Measurements from ENCODE around the gene PIN4.
"Not testable (repeated sequence)": the region's sequence is repeated elsewhere in the genome, so short reads cannot be mapped to it uniquely, and the experiment has no call there.

Gene PIN4

GRCh38 chrX:72202792-72203401, 21.3 kb downstream of the PIN4 start:
- no peak for DNase-seq

- no peak for DNase-seq
Observed at GRCh38 chrX:72203421-72203820, 21.9 kb downstream of the PIN4 start.

GRCh38 chrX:72205706-72206105, 24.1 kb downstream of the PIN4 start:
- no peak for DNase-seq

GRCh38 chrX:72207366-72207765, 25.8 kb downstream of the PIN4 start:
- no peak for DNase-seq

DNA sequence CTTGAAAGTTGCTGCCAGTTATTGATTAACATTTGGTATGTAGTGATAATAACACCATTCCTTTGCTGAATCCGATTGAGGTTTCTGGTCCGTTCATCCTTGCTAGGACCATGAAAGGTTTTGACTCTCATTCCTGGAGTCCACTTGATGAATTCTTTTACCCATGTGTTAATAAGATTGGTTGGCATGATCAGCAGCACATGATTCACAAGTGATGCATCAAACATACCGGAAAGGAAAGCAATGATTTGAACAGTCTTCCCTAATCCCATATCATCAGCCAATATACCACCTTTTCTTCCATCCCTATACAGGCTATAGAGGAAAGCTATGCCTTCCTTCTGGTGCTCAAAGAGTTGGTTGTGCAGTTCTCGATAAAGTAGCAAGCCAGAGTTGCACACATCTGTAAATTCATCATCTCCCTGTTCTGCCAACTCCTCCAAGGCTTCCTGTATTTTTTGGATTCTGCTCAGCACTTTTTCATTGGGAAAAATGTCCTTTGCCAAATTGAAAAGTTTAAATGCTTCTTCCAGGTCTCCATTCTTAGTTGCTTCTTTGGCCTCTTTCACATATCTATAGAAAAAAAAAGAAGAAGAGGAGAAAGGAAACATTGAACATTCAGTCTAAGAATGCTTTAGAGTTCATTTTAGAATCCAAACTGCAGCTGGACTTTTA, 26.7 kb downstream of the PIN4 start:
- no peak for DNase-seq

DNA sequence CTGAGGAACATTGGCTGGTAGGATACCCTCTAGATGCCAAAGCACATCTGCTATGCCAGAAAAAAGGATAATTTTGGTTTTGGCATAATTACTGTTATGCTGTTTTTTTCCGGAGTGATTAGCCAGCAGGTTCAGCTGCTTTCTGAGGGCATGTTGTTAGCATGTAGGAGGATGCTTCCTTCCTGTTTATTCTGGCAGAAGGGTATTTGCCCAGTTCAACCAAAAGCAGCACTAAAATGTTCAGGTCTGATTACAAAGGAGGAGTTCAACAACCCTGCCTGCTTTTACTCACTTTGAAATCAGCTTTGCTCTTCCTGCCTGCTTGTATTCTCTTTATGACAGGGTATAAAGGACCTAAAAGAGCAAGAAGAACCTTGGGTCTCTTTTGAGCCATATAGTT, 35.4 kb downstream of the PIN4 start:
- no peak for DNase-seq

- not testable (repeated sequence) for DNase-seq
Observed at GRCh38 chrX:72220375-72220774, 38.8 kb downstream of the PIN4 start.

- DNase-seq, result no peak
Observed at GRCh38 chrX:72230290-72230689, 48.7 kb downstream of the PIN4 start.

GRCh38 chrX:72236841-72237240, 55.3 kb downstream of the PIN4 start:
- no peak for DNase-seq

DNA sequence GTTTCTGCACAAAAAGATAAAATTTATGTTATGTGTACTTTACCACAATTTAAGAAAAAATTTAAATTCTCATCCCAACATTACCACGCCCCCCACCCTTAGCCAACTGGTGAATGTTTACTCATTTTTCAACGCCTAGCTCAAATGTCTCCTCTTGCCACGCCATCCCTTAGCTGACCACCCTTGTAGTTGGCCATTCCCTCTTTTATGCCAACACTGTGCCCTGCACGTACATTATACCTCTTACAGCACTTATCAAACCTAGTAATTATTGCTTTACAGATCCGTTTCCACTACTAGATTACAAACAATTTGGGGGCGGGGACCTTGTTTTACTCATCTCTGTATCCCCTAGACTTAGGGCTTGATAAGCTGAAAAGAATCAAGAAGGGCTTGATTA, 56.6 kb downstream of the PIN4 start:
- DNase-seq, result no peak

DNA sequence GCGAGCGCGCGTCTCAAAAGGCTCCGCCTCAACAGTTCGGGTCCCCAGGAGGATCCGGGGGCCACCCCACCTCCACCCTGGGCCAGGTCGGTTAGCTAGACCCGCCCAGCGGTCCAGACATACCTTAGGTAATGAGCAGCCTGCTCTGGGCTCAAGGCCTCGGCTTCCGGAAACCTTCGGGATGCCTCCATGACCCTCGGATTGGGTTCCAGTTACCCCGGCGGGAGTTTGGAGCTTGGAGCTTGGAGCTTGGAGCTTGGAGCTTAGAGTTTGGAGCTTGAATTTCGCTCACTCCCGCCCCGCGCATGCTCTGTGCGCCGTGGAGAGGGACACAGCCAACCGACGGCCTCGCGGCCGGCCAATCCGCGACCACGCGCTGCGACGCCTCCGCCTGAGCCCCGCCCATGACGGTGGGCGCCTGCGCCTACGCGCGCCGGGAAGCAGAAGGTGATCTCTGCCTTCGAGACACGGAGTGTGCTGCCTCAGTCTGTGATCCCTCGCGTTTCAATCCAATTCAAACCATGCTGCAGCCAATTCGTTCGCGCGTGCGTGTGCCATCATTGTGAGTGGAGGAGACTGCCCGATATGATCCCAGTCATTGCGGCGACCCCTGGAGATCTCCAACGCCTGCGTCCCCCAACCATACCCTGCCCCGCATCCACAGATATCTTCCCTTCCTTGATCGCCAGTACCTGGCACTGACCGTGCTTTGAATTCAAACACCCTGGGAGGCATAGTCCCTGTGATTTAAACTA, 57.3 kb downstream of the PIN4 start, which contains the start of gene ERCC6L:
ERCC6L (minus strand) TSS at position 307 of the 755 bp plus-strand sequence; CDS start at position 191, 116 bp downstream.
- DNase-seq, result peak; percentile 71

- DNase-seq, result no peak
Observed at GRCh38 chrX:72240976-72241375, 59.4 kb downstream of the PIN4 start.

DNA sequence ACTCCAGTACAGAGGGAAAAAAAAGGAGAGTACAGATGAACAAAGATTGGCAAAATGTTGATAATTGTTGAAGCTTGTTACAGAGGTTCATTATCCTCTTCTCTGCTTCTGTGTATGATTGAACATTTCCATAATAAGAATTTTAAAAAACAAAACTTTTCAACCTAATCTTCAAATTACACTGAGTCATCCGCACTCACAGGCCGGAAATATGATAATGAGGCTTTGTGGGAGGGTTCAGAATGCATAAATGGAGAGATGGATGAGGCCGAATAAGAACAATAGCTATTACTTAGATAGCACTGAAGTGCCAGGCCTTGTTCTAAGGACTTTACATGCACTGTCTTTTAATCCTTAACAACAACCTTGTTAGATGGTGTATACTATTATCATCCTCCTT, 61.9 kb downstream of the PIN4 start:
- DNase-seq, result no peak

DNA sequence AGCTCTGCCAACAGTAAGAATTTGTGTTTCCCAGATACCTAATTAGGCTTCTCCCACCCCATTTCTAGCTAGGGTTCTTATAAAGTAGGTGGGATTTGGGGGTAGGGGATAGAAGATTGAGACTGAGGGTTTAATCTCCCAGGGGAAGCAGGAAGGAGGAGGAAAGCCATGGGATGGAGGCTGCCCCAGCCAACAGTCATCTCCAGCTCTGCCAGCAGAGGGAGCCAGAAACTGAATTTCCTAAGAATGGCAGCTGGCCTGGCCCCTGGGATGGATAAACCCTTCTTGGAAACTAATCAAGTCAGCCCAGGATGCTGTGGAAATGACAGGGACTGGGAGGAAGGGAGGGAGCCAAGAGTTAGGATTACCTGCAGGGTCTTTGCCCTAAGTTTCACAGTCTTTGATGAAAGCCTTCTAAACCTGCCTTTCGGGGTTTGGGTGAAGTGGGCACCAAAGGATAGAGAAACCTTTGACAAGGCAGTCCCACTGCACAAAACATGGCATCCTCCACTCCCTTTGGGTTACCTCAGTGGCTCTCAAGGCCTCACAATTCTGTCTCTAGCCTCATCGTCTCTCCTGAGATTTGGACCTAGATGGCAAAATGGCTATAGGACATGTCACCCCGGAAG, 64.0 kb downstream of the PIN4 start:
- DNase-seq, result peak; percentile 31

DNA sequence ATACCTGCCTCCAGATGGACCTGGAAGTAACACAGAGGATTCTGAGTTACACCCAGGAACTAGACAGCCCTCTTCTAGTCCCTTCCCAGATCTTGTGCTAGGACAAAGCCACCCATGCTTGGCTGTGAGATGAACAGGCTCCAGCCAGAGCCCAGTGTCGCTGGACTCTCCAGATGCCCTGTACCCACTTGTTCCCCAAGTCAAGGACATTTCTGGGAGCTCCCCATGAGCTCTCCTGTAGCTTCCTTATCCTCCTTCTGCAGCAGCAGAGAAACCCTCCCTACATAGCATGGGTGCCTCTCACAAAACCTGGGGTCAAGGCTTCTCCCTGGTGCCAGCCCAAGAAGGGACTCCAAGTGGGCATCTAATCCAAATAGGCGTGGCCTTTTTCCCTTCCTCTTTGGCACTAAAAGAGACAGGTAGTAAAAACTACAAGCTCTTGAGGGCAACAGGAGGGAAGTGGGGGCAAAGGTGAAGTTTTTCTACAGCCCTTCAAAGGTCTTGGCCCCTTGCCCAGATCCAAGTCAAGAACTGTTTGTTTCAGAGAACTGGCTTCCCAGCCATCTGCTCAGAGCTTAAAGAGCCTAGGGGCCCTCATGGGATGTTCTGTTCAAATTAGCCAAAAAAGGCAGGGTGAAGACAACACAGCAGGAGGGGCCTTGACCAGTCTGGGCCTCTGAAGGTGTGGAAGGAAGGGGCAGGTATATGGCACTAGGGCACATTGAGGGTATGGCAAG, 65.8 kb downstream of the PIN4 start:
- DNase-seq, result no peak

Measured in inflammatory macrophage treated with lipopolysaccharide for 4 hours (primary cell).